ENCODE measurements around the gene RAPSN.

RAPSN gene

DNA sequence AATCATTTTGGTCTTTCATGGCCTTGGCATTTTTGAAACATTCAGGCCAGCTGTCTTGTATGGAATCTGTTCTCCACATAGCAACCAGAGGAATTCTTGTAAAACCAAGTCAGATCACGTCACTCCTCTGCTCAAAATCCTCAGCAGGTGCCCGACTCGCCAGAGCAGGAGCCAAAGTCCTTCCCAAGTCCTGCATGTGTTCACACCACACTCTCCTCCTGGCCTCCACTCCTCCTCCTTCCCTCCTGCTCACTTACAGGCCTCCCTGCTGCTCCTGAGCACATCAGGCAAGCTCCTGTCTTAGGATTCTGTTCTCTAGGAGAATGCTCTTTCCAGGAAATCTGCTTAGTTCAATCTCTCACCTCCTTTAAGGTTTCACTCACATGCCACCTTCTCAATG lies 15.8 kb downstream of the RAPSN start:
- Histone ChIP-seq H2BK5ac (ENCODE audit: low read length) (no peak overlapping the region), H3K79me1 (ENCODE audit: low read length) (no peaks in the 10 kb centered on the region), H3K27ac (ENCODE audit: low read depth, low read length) (no peak overlapping the region), H3K56ac (ENCODE audit: low read length) (no peak overlapping the region), H3K4me1 (ENCODE audit: control insufficient read depth, low read depth, low read length) (no peaks in the 10 kb centered on the region), H3K23ac (ENCODE audit: low read length) (no peak overlapping the region), H2BK120ac (ENCODE audit: low read depth, low read length) (no peak overlapping the region), H2BK15ac (replicated peaks; ENCODE audit: low read depth) (no peak overlapping the region), H4K8ac (ENCODE audit: low read depth, low read length) (no peak overlapping the region), H3K4me2 (ENCODE audit: low read length) (no peak overlapping the region), H3K27me3 (ENCODE audit: insufficient read depth, low read length, poor library complexity) (no peaks in the 10 kb centered on the region), H3K4me3 (ENCODE audit: low read length) (no peak overlapping the region), H4K5ac (ENCODE audit: low read length) (no peak overlapping the region), H3K18ac (ENCODE audit: low read length) (no peak overlapping the region), H3K4ac (ENCODE audit: low read depth, low read length) (no peak overlapping the region), H3K79me2 (ENCODE audit: control insufficient read depth, insufficient read depth, low read length) (no peaks in the 10 kb centered on the region), H2AK5ac (ENCODE audit: low read length) (no peak overlapping the region), H3K9ac (ENCODE audit: low read length) (no peak overlapping the region), H3K36me3 (ENCODE audit: control insufficient read depth, insufficient read depth, low read length) (no peaks in the 10 kb centered on the region)
- no CpG with 5 or more reads among the region's 3 CpGs for WGBS (ENCODE audit: extremely low coverage, insufficient coverage, low lambda C conversion rate)
- DNase-seq: no peak

DNA sequence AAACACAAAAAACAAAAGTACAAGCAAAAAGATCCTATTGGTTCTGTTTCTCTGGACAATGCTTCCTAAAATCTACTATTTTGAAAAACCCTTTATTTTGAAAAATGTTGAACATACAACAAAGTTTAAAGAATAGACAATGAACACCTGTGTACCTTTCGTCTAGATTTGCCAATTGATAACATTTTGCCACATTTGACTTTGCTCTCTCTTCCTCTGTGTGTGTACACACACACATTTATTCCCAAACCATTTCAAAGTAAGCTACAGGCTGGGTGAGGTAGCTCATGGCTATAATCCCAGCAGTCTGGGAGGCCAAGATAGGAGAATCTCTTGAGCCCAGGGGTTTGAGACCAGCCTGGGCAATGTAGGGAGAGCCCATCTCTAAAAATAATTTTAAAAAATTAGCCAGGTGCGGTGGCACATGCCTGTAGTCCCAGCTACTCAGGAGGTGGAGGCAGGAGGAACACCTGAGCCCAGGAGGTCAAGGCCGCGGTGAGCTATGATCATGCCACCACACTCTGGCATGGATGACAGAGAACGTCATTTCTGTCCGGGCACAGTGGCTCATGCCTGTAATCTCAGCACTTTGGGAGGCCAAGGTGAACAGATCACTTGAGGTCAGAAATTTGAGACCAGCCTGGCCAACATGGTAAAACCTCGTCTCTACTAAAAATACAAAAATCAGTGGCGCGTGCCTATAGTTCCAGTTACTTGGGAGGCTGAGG lies 17.4 kb downstream of the RAPSN start:
- H2BK120ac ChIP-seq (ENCODE audit: low read depth, low read length): no peak overlapping the region
- H4K5ac ChIP-seq (ENCODE audit: low read length): no peak overlapping the region
- H3K9ac ChIP-seq (ENCODE audit: low read length): no peak overlapping the region
- no peak overlapping the region for H2BK5ac ChIP-seq (ENCODE audit: low read length)
- H3K36me3 ChIP-seq (ENCODE audit: control insufficient read depth, insufficient read depth, low read length): no peaks in the 10 kb centered on the region
- no peak overlapping the region for H3K4me2 ChIP-seq (ENCODE audit: low read length)
- H4K8ac ChIP-seq (ENCODE audit: low read depth, low read length): no peak overlapping the region
- no peak overlapping the region for H2AK5ac ChIP-seq (ENCODE audit: low read length)
- no peaks in the 10 kb centered on the region for H3K27me3 ChIP-seq (ENCODE audit: insufficient read depth, low read length, poor library complexity)
- H3K27ac ChIP-seq (ENCODE audit: low read depth, low read length): no peak overlapping the region
- WGBS (ENCODE audit: extremely low coverage, insufficient coverage, low lambda C conversion rate): no CpG with 5 or more reads among the region's 9 CpGs
- no peak overlapping the region for H3K18ac ChIP-seq (ENCODE audit: low read length)
- H3K79me1 ChIP-seq (ENCODE audit: low read length): no peaks in the 10 kb centered on the region
- H3K4ac ChIP-seq (ENCODE audit: low read depth, low read length): no peak overlapping the region
- H3K56ac ChIP-seq (ENCODE audit: low read length): no peak overlapping the region
- H3K4me1 ChIP-seq (ENCODE audit: control insufficient read depth, low read depth, low read length): no peaks in the 10 kb centered on the region
- no peak overlapping the region for H2BK15ac ChIP-seq (replicated peaks; ENCODE audit: low read depth)
- DNase-seq: no peak
- no peak overlapping the region for H3K23ac ChIP-seq (ENCODE audit: low read length)
- no peak overlapping the region for H3K4me3 ChIP-seq (ENCODE audit: low read length)
- no peaks in the 10 kb centered on the region for H3K79me2 ChIP-seq (ENCODE audit: control insufficient read depth, insufficient read depth, low read length)

DNA sequence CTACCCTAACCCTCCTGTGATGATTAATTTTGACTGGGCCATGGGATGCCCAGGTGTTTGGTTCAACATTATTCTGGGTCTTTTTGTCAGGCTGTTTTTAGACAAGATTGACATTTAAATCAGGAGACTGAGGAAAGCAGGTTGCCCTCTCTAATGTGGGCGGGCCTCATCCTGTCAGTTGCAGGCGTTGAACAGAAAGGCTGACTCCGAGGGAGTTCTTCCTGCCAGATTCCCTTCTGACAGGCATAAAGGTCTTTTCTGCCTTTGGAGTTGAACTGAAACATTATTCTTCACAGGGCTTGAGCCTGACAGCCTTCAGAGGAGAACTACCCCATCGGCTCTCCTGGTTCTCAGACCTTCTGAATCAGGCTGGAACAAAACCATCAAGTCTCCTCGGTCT lies 18.4 kb downstream of the RAPSN start:
- Histone ChIP-seq H4K8ac (ENCODE audit: low read depth, low read length) (no peak overlapping the region), H2BK15ac (replicated peaks; ENCODE audit: low read depth) (no peak overlapping the region), H2BK5ac (ENCODE audit: low read length) (no peak overlapping the region), H3K27ac (ENCODE audit: low read depth, low read length) (no peak overlapping the region), H3K9ac (ENCODE audit: low read length) (no peak overlapping the region), H3K4ac (ENCODE audit: low read depth, low read length) (no peak overlapping the region), H2AK5ac (ENCODE audit: low read length) (no peak overlapping the region), H3K27me3 (ENCODE audit: insufficient read depth, low read length, poor library complexity) (no peaks in the 10 kb centered on the region), H4K5ac (ENCODE audit: low read length) (no peak overlapping the region), H3K56ac (ENCODE audit: low read length) (no peak overlapping the region), H3K79me1 (ENCODE audit: low read length) (peaks cover 2% of the 10 kb centered on the region), H3K36me3 (ENCODE audit: control insufficient read depth, insufficient read depth, low read length) (no peaks in the 10 kb centered on the region), H3K79me2 (ENCODE audit: control insufficient read depth, insufficient read depth, low read length) (peaks cover 2% of the 10 kb centered on the region), H3K4me1 (ENCODE audit: control insufficient read depth, low read depth, low read length) (no peaks in the 10 kb centered on the region), H3K4me2 (ENCODE audit: low read length) (no peak overlapping the region), H3K18ac (ENCODE audit: low read length) (no peak overlapping the region), H2BK120ac (ENCODE audit: low read depth, low read length) (no peak overlapping the region), H3K23ac (ENCODE audit: low read length) (no peak overlapping the region), H3K4me3 (ENCODE audit: low read length) (no peak overlapping the region)
- no CpG with 5 or more reads among the region's 5 CpGs for WGBS (ENCODE audit: extremely low coverage, insufficient coverage, low lambda C conversion rate)
- no peak for DNase-seq

DNA sequence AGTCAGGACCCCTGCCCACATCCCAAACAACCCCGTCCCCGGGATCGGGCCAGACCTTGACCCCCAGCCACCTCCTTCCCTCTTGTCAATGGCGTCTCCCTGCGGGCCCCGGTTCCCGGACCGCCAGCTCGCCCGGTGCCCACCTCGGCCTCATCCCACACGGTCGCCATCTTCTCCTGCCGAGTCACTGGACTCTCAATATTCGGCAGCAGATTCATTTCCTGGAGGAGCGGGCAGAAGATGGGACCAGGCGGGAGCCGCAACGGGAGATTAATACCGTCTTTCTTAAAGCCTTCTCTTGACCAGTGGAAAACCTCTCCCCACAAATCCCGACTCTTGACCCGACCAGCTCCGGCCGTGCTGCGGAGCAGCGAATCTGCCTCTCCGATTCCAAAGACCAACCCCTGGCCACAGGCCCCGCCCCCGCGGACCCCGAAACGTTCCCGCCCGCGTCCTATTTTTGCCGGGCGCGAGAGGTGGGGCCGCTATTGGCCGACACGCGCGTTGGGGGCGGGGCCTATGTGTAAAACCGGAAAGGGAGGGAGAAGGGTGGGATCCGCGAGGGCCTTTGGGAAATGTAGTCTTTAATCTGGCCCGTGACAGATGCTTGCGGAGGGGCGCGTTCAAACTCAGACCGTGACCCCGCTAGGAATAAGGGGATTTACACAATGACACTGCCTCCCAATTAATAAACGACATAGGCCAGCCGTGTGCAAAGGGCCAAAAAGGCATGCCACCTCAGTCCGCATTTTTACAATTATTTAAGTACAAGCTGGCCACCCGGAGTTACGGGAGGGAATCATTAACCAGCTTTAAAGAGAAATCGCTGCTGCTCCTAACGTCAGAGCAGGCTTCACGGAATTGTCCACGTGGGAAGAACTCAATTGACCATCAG lies 22.6 kb downstream of the RAPSN start, which contains the start of gene PSMC3:
TSS of gene PSMC3 (minus strand) at position 378 of the 895 bp plus-strand sequence. CDS start at position 218, 160 bp downstream.
- Histone ChIP-seq H3K79me2 (ENCODE audit: control insufficient read depth, insufficient read depth, low read length) (peaks cover 14% of the 10 kb centered on the region), H3K27ac (ENCODE audit: low read depth, low read length) (no peak within 1 kb of the TSS), H3K23ac (ENCODE audit: low read length) (no peak within 1 kb of the TSS), H3K9ac (ENCODE audit: low read length) (peak within 1 kb of the TSS; percentile 95), H2BK5ac (ENCODE audit: low read length) (peak within 1 kb of the TSS; percentile 76), H4K8ac (ENCODE audit: low read depth, low read length) (no peak within 1 kb of the TSS), H4K5ac (ENCODE audit: low read length) (peak within 1 kb of the TSS; percentile 84), H3K4me1 (ENCODE audit: control insufficient read depth, low read depth, low read length) (no peaks in the 10 kb centered on the region), H2BK120ac (ENCODE audit: low read depth, low read length) (peak within 1 kb of the TSS; percentile 62), H3K4me2 (ENCODE audit: low read length) (peak within 1 kb of the TSS; percentile 78), H2BK15ac (replicated peaks; ENCODE audit: low read depth) (no peak within 1 kb of the TSS), H3K56ac (ENCODE audit: low read length) (peak within 1 kb of the TSS; percentile 95), H3K4me3 (ENCODE audit: low read length) (peak within 1 kb of the TSS; percentile 93), H3K36me3 (ENCODE audit: control insufficient read depth, insufficient read depth, low read length) (peaks cover 12% of the 10 kb centered on the region), H3K4ac (ENCODE audit: low read depth, low read length) (peak within 1 kb of the TSS; percentile 73), H2AK5ac (ENCODE audit: low read length) (no peak within 1 kb of the TSS), H3K79me1 (ENCODE audit: low read length) (peaks cover 17% of the 10 kb centered on the region), H3K27me3 (ENCODE audit: insufficient read depth, low read length, poor library complexity) (no peaks in the 10 kb centered on the region), H3K18ac (ENCODE audit: low read length) (peak within 1 kb of the TSS; percentile 88)
- peak; percentile 97 for DNase-seq
- no CpG with 5 or more reads among the region's 62 CpGs for WGBS (ENCODE audit: extremely low coverage, insufficient coverage, low lambda C conversion rate)

DNA sequence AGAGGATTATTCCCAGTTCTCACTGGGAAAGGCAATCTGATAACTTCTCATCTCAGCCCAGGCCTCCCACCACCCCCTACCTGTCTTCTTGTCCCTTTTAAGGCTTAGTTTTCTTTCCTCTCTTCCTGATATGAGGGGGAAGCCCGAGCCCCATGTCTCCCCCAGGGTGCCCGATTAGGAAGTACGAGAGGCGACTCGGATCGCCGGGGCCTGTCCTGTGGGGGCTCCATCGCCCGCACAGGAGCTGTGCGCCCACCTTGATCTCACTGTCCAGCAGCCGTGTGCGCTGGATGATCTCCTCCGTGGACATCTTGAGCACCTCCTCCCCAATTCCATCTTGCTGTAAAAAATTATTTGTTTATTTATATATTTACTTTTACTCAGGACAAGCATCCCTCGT lies 23.3 kb downstream of the RAPSN start:
- Histone ChIP-seq H2AK5ac (ENCODE audit: low read length) (no peak overlapping the region), H3K27ac (ENCODE audit: low read depth, low read length) (no peak overlapping the region), H2BK5ac (ENCODE audit: low read length) (no peak overlapping the region), H4K8ac (ENCODE audit: low read depth, low read length) (no peak overlapping the region), H3K79me2 (ENCODE audit: control insufficient read depth, insufficient read depth, low read length) (peaks cover 14% of the 10 kb centered on the region), H3K4me2 (ENCODE audit: low read length) (peak overlapping the region; percentile 78), H3K4me3 (ENCODE audit: low read length) (peak overlapping the region; percentile 93), H3K36me3 (ENCODE audit: control insufficient read depth, insufficient read depth, low read length) (peaks cover 15% of the 10 kb centered on the region), H3K4me1 (ENCODE audit: control insufficient read depth, low read depth, low read length) (no peaks in the 10 kb centered on the region), H3K9ac (ENCODE audit: low read length) (peak overlapping the region; percentile 95), H3K27me3 (ENCODE audit: insufficient read depth, low read length, poor library complexity) (no peaks in the 10 kb centered on the region), H4K5ac (ENCODE audit: low read length) (no peak overlapping the region), H3K23ac (ENCODE audit: low read length) (no peak overlapping the region), H3K18ac (ENCODE audit: low read length) (peak overlapping the region; percentile 88), H3K56ac (ENCODE audit: low read length) (peak overlapping the region; percentile 95), H2BK120ac (ENCODE audit: low read depth, low read length) (no peak overlapping the region), H3K79me1 (ENCODE audit: low read length) (peaks cover 17% of the 10 kb centered on the region), H2BK15ac (replicated peaks; ENCODE audit: low read depth) (no peak overlapping the region), H3K4ac (ENCODE audit: low read depth, low read length) (peak overlapping the region; percentile 73)
- DNase-seq: no peak
- no CpG with 5 or more reads among the region's 14 CpGs for WGBS (ENCODE audit: extremely low coverage, insufficient coverage, low lambda C conversion rate)
